Stimulated activated CD8-positive, alpha-beta memory T cell treated with anti-CD3 and anti-CD28 coated beads, Interleukin-4, amount 100 ng/mL, for 4 hours (primary cell): ENCODE data around the gene CXCL14.

ENCODE experiments used
- DNase-seq, 2 donors: peaks; one replicate each; pipeline ENCODE4 v3.0.0-alpha.2; 2020; ENCODE audit warnings: low read depth in 2 of 2, low spot score in 1 of 2

Gene CXCL14, protein sequence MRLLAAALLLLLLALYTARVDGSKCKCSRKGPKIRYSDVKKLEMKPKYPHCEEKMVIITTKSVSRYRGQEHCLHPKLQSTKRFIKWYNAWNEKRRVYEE

DNA sequence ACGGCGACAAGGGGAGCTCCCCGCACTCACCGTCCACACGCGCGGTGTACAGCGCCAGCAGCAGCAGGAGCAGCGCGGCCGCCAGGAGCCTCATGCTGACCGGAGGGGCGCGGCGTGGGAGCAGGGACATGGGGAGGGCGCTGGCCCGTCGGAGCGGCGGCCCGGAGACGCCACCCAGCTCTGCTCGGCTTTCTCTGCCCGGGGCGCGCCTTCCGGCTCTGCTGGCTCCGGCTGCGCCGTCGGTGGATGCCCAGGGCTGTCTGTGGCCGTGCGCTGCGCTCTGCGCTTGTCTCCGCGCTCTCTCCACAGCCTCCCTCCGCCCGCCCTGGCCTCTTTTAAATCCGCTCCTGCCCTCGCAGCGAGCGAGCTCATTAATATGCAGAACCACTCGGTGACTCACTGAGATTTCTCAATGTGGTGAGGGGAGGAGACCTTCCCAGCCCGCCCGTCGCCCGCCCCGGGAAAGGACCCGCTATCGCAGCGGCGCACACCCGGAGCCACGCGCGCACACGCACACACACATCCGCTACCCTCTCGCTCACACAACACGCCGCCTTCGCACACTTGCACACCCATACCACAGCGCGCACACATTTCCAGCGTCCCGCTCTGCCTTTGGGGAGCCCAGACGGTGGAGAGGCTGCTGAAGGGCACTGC, at the start of gene CXCL14:
TSS of gene CXCL14 (minus strand) at position 307 of the 657 bp plus-strand sequence. CDS start at position 94, 213 bp downstream.
- DNase-seq: no peak

DNA sequence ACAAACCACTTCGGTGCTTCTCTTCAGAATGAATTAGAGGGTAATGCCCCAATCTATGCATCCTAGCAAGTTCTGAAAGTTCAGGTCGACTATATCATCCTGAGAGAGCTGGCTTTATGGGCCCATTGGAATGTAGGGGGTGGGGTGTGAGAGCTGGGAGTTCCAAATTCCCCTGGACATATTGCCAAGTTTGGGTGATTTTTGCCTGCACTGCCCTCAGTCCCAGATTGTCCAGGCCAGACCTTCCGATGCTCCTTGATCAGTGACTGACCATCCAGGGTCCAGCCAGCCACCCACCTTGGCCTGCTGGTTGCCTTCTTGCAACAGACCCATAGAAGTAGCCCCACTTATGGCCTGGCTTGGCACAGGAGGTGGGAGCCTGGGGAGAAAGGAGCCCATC, 47.8 kb upstream of the CXCL14 start:
- no peak for DNase-seq

DNA sequence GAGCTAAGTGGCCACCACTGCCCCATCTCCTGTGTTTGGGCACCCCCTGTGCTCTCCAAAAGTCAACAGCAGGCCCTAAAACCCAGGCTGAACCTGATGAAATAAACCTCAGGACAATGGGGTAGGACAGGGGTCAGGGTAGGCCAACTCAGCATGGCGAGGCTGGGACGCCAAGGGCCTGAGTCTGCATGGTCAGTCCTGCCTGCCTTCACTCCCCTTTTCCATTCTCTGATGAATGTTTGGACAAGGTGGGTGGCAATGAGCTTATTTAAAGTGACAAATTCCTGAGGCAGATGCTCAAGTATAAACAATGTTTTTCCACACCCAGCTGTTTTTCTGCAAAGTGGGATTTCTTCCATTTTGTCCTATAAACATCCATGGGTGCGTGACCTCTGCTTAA, 47.2 kb upstream of the CXCL14 start:
- DNase-seq: no peak

DNA sequence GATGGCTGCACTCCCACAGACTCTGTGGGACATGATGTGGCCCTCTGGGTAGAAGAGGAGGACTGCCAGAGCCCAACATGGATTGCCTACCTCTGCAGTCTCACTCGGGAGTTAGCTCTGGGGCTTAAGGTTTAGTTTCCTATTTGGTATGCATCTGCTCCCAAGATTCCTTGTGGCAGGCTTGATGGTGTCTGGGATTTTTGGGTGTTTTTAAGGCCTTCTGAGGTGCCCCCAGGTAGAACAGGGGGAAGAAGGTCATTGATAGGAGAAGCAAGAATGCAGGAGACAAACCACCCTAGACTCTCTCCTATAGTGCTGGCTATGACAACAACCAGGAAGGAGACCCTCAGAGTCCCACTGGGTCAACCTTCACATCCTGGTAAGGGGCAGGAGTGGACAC, 46.7 kb upstream of the CXCL14 start:
- DNase-seq: no peak

DNA sequence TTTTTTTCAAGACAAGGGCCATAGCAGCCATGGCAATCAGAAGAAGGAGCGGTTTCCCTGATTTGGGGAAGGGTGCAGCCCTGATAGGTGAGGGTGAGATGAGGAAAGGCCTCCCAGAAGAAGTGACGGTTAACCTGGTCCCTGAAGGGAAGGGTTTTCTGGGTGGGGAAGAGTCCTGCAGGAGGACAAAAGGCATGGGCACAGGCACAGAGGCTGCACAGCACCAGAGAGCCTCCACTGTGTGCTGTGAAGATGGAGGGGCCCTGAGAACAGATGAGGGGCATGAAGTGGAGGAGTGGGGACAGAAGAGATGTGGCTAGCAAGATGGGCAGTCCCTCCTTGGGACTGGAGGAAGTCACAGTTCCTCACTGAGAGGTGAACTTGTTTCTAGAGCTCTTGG, 46.3 kb upstream of the CXCL14 start:
- DNase-seq: no peak

DNA sequence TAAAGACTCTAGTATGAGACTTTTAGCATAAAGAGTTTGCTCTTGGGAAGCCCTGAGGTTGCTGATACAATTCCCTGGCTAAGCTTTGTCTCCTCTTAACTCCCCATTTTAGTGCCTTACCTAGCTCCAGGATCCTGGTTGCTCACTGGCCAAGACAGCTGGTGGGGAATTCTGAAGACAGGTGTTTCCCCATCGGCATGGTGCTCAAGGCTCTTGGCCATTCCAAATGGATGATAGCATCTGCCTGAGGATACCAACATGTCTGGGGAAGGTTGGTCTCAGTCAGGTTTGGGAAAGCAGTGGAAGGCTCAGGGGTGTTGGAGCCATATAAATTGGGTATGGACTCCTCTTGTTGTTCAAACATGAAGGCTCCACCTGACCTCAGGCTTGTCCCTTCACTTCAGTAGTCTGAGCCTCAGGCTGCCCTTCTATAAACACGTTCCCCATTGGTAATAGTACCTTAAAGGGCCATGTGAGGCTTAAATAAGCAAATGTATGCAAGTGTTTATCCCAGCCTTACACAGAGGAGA, 44.5 kb upstream of the CXCL14 start:
- no peak for DNase-seq

DNA sequence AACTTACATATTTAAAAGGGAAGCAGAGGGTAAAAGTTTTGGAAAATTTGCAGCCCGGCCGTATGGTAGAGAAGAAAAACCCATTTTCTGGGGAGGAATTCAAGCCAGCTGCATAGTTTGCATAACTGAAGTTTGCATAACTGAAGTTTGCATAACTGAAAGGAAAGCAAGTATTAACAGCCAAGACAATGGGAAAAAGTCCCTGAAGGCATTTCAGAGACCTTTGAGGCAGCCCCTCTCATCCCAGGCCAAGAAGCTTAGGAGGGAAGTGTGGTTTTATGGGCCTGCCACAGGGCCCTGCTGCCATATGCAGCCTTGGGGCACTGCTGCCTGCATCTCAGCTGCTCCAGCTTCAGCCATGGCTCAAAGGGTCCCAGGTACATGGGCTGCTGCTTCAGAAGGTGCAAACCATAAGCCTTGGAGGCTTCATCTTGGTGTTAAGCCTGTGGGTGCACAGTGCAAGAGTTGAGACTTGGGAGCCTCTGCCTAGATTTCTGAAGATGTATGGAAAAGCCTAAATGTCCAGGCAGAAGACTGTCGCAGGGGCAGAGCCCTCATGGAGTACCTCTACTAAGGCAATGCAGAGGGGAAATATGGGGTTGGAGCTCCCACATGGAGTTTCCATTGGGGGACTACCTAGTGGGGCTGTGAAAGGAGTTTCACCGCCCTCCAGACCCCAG, 36.9 kb upstream of the CXCL14 start:
- no peak for DNase-seq

DNA sequence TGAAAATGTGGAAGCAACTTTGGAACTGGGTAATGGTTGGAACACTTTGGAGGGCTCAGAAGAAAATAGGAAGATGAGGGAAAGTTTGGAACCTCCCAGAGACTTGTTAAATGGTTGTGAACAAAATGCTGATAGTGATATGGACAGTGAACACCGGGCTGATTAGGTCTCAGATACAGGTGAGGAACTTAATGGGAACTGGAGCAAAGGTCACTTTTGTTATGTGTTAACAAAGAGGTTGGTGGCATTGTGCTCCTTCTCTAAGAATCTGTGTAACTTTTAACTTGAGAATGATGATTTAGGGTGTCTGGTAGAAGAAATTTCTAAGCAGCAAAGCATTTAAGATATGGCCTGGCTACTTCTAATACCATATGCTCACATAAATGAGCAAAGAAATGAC, 36.4 kb upstream of the CXCL14 start:
- no peak for DNase-seq

DNA sequence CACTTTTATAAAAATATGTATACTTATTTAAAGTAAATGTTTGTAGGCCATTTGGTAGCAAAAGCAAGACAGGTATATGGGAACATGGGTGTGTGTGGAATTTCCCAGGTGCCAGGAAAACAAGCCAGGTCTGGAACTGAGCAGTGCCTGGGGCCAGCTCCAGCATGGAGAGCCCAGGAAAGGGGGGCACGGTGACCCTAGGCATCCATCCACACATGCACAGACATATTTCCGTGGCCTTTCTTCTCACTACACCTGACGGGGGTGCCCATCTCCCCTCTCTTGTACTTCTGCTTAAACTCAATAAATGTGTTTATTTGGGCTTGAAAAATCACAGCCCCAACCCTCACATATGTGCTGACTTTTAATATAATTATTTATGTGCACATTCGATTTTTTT, 31.2 kb upstream of the CXCL14 start:
- no peak for DNase-seq

DNA sequence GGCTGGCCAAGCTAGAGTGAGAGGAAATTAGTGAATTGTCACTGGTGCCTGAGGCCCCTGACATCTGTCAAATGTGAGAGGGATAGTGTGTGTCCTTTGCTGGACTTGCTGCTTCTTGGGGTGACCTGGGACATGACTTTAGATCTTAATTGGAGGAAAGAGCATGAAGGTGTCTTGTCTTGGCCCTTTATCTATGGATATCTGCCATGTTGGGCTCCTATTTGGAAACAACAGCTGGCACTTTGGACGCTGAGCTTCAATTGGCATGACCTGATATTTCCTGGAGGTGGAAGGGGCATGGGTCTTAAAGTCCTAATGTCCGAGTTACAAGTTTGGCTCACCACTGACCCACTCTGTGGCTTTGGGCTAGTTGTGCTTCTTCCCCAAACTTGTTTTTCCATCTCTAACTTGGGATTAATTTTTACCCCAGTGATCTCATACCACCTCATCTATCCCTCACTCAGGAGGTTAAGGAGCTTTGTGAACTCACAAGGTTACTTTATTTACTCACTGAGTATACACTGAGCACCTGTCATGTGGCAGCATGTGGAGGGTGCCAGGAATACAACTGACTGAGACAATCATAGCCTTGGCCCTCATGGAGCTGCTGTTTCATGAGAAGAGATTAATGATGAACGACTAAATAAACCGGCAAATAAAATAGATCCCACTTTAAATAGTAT, 30.1 kb upstream of the CXCL14 start:
- no peak for DNase-seq

DNA sequence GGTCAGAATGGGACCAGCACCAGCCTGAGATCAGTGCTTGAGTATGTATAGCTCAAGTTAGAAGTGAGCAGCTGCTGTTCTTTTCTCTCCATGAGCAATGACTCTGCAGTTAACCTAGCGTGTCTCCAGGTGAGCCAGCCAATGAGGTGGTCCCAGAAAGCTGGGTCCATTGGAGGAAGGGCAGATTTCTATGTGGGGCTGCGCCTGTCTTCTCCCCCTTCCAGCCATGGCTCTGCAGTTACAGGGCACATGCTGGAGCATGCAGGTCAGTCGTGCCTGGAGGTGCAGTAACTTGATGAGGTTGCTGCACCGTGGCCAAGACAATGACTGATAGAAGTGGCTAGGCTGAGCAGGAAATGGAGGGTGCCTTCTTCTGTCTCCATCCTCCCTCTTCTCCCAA, 29.6 kb upstream of the CXCL14 start:
- no peak for DNase-seq

DNA sequence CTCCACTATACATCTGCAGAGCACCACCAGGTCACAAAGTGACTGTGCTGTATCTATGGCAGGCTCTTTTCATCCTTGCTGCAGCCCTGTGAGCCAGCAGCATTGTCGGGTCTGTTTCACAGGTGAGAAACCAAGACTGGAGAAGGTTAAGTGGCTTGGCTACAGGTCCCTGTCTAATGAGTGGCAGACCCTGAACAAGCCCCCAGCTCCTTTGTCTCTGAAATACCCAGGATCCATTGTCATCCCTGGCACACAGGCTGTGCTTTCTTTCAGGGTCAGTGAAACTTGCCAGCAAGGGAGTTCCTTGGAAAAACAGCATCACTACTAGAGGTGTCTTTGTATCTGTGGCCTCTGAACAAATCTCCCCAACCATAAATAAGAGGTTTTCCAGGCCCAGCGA, 27.6 kb upstream of the CXCL14 start:
- no peak for DNase-seq

DNA sequence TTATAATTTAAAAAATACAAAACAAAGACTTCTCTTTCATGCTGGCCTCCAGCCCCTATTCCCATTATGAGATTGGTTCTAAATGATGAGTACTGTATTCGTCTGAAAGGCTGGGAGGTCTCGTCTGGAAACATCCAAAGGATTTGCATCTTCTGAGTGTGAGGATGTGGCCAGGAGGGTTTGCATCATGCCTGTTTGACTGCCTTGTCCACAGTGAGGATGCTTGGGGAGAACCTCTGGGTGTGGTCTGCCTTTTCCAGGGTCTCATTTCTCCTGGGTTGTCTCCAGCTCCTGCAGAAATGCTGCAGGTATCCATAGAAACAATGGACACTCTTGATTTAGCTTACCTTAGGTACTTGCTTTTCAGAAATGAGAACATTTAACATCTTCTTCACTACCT, 26.4 kb upstream of the CXCL14 start:
- no peak for DNase-seq

DNA sequence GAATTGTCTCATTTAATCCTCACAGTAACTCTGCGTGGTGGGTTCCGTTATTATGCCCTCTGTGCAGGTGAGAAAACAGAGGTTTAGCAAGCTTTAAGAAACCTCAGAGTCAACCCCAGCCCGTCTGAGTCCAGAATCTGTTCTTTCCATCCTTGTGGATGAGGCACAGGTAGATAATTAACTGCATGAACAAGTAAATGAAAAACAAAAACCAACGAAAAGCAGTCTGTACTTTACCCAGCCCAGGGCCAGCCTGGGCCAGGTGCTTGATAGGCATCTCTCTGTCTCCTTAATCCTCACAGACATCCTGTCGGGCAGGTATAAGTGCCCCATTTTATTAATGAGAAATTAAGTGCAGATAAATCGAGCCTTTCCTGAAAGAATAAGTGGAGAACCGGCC, 25.3 kb upstream of the CXCL14 start:
- no peak for DNase-seq

DNA sequence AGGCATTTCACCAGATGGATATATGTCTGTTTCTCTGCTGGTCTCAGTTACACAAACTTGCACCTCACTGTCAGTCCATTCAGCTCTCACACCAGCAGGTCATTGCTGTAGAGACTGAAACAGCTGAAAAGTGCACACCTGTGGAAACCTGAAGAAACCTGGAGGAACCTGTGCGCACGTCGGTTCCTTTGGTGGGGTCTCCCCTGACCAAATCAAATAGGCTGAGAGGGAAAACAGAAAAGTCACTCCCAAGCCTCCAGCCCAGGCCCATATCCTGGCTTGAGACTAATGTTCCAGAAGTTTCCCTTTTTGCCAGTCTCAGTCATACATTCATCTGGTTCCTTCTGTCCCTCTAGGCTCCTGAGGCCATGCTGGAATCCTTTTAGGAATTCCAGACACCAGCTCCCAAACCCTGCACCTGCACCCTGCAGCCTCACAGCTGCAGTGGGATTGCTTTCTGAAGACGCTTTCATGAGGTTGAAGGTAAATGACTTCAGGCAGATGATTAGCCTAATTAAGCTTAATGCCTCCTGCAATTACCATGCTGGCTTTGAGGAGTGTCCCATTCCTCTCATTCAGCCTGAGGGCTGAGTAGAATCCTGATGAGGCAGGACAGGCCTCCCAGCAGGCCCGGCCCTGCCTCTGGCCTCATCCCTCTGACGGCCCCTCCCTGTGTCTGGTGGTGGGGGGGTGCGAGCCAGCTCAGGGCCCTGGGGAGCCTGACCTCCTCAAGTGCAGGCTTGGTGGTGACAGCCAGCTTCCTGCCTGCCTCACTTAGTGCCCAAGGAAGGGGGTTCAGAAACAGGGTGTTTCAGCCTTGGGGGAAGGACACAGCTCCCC, 24.3 kb upstream of the CXCL14 start:
- DNase-seq: no peak

DNA sequence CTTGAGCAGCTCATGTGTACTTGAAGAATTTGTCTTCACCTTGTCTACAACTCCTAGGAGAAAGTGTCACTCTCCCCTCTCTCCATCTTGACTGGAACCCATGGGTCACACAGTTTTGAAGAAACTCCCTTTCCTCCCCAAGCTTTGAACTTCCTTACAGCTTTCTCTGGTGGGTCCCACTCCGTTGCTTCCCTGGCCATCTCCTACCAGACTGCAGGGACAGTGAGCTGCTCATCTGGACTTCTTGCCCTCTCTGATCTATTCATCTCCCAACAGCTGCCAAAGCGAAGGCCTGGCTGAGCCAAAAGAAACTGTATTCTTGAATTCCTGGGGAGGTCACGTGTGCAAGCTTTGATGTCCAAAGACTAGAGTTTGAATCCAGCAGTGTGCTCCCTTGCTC, 22.7 kb upstream of the CXCL14 start:
- DNase-seq: no peak

DNA sequence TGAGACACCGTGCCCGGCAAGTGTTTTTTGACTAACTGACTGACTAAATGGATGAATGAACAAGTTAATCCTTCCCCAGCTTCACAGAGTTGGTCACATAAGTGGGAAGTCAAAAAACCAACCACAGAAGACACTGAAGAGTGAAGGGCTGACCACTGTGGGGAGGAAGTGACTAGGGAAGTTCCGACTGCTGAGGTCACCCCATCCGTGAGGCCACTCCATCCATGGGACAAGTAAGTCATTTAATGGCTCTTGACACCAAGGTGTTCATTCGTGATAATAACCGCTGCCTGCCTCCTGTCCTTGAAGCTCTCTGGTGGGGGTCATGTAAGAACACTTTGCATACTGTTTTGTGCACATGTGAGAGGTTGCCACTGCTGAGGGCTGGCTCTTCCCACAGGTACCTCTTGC, 22.2 kb upstream of the CXCL14 start:
- no peak for DNase-seq

DNA sequence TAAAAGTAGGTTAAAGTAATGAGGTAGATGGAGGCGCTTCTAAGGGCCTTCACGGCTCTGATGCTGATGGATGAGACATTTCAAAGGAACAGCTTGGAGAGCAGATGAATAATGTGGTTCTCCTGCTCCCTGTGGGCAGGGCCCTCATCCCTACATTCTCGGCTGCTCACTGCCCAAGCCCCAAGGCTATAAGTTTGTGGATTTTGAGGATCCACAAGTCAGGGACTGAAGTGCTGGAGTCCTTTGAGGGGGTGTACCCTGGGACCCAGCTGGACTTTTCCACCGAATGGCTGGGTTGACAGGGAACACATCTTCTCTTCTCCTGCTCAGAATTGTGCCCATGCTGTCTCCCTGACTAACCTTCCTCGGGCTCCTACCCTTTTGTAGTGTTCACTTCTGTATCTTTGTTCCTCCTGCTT, 21.4 kb upstream of the CXCL14 start:
- DNase-seq: no peak

DNA sequence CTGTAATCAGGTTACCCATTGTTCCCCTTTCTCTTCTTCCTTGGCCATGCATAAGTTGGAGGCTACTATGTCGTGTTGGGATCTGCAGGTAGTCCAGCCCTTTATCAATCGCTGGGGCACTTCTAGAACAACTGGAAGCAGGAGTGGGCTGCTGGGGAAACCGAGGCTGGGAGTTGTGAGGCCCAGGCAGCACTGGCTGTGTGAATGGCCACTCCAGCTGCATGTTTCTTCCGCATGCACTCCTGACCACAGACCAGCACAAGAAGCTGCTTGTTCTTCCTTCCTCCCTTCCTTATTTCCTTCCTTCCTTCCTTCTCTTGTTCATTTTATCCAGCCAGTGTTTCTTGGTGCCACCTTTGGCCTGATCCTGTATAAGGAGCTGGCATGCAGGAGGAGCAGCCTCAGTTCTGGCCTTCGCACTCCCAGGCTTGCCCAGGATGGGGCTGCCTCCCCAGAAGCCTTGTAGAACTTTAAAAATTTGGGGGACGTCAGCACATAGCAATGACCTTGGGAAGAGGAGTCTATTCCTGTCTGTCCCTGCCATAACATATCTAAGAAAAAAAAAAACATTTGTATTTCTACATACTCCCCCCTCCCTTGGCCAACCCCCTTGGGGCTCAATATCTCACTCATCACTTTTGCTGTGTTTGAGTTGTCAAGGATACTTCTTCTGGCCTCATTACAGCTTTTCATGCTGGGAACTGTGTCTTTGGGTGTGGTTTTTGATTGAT, 20.8 kb upstream of the CXCL14 start:
- no peak for DNase-seq

DNA sequence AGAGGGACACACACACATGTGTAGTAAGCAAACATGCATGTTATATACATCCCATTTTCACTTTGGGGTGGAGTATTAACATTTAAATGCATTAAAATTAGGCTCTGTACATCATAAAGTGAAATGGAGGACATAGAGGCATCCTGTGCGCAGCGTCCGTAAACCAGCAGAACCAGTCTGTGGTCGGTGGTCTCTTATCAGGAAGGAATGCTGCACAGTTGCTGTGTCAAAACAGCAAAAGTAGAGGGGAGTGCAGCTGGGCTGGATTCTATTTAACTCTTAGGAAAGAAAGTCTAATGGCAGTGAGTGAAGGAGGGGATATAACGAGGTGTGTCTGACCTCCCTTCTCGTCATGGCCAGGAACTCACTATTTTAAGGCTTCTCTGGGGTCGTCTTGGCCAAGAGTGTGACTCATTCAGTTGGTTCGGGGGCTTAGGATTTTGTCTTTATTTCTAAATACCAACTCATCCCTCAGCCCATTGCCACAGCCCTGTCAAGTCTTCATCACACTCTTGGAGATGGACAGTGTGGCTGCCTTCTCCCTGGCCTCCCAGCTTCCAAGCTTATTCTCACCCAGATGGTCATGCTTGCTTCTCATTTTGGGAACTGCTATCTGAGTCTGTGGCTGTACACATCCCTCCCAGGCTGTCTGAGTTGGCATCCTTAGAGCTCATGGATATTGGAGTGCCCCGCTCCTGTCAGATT, 20.1 kb upstream of the CXCL14 start:
- no peak for DNase-seq
